ENCODE results near the gene SLC9A3.

SLC9A3 gene

DNA sequence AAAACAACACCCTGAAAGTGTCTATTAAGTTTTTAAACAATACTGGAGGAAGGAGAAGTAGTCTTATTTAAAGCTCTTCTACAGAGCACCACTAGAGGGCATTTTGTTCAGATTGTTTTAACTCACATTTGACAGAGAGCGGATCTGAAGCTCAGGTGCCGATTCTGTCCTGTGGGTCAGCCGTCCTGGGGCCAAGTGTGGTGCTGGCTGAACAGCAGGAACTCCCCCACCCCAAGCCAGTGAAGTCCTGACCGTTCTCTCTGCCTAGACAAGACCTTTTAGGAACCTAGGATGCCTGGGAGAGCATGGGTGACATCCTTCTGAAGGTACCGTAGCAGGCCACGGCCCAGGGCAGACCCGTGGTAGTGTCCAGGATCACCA lies 77.4 kb downstream of the SLC9A3 start:
- Histone ChIP-seq H3K4me3 (no peak overlapping the region), H3K4me2 (no peak overlapping the region), H3K9ac (no peak overlapping the region), H3K4me1 (peaks cover 35% of the 10 kb centered on the region), H4K20me1 (peaks cover 55% of the 10 kb centered on the region), H3K27me3 (no peaks in the 10 kb centered on the region), H3K27ac (no peak overlapping the region), H3K36me3 (peaks cover 64% of the 10 kb centered on the region), H3K9me3 (peaks cover 12% of the 10 kb centered on the region)
- no peak for TF ChIP-seq Cebpa-rat (IDR thresholded peaks at IDR 0.05)

DNA sequence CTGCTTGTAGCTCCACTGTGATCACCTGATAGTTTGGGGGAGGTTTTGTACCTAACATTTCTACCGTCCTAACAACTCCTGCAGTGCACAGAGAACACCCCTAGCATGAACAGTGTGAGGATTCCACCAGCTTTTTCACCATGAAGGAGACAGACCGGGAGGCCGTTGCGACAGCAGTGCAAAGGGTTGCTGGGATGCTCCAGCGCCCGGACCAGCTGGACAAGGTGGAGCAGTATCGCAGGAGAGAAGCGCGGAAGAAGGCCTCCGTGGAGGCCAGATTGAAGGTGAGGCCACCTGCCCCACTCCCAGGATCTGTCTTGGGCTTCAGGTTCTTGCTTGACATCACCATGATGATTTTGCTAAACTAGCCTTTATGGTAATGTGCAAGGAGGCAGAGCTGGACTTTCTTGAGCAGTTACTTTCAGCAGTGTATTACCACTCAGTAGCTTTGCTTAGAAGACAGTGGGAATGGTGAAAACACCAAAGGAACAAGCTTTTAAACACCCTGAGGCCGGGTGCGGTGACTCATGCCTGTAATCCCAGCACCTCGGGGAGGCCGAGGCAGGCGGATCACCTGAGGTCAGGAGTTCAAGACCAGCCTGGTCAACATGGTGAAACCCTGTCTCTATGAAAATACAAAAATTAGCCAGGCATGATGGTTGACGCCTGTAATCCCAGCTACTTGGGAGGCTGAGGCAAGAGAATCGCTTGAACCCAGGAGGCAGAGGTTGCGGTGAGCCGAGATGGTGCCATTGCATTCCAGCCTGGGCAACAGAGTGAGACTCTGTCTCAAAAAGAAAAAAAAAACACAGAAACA lies 78.0 kb downstream of the SLC9A3 start:
- no peak overlapping the region for H3K27ac ChIP-seq
- peaks cover 41% of the 10 kb centered on the region for H3K4me1 ChIP-seq
- peaks cover 6% of the 10 kb centered on the region for H3K9me3 ChIP-seq
- no peak overlapping the region for H3K4me2 ChIP-seq
- peaks cover 58% of the 10 kb centered on the region for H3K36me3 ChIP-seq
- no peaks in the 10 kb centered on the region for H3K27me3 ChIP-seq
- no peak overlapping the region for H3K4me3 ChIP-seq
- H3K9ac ChIP-seq = no peak overlapping the region
- peaks cover 55% of the 10 kb centered on the region for H4K20me1 ChIP-seq
- no peak for TF ChIP-seq Cebpa-rat (IDR thresholded peaks at IDR 0.05)

DNA sequence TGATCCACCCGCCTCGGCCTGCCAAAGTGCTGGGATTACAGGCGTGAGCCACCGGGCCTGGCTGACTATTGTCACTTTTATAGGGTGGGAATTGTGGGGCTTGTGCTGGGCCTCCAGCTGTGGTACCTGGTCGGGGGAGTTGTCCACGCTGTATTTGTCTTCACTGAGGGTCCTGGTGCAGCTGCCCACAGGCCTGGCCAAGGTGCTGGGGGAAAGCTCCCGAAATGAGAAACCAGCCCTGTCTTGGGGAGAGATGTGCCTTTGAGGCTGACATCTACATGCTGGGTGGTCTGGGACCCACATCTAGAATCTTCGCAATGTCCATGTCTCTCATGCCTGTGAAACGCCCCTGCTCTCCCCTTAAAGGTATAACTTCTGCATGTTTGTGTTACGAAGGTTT lies 78.7 kb downstream of the SLC9A3 start:
- Histone ChIP-seq H4K20me1 (peaks cover 55% of the 10 kb centered on the region), H3K27me3 (no peaks in the 10 kb centered on the region), H3K4me2 (no peak overlapping the region), H3K4me3 (no peak overlapping the region), H3K9me3 (no peaks in the 10 kb centered on the region), H3K4me1 (peaks cover 48% of the 10 kb centered on the region), H3K27ac (no peak overlapping the region), H3K9ac (no peak overlapping the region), H3K36me3 (peaks cover 52% of the 10 kb centered on the region)
- no peak for TF ChIP-seq Cebpa-rat (IDR thresholded peaks at IDR 0.05)

DNA sequence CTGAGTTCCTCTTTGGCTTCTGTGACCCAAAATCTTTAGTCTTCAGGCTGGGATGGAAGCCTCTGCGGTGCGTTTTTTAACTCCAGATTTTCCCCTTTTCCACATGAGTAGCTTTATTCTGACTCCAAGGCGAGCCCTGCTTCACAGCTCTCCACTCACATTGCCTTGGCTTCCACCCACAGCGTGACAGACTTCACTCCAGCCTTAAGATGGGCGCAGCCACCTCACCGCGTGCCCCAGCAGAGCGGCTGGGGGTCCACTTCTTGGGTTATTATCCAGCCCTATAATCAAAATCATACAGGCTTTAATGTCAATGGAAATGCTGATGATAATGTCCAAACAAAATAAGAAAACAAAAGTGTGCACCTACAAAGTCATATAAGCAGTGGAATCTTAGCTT lies 80.0 kb downstream of the SLC9A3 start:
- no peaks in the 10 kb centered on the region for H3K9me3 ChIP-seq
- H3K9ac ChIP-seq = peak overlapping the region; percentile 91
- peaks cover 55% of the 10 kb centered on the region for H4K20me1 ChIP-seq
- peaks cover 38% of the 10 kb centered on the region for H3K36me3 ChIP-seq
- H3K4me2 ChIP-seq = peak overlapping the region; percentile 94
- H3K4me3 ChIP-seq = peak overlapping the region; percentile 94
- H3K27ac ChIP-seq = 0 out of 2 replicates have a peak overlapping the region, but pooled peaks have one; percentile 93
- no peak for TF ChIP-seq Cebpa-rat (IDR thresholded peaks at IDR 0.05)
- peaks cover 62% of the 10 kb centered on the region for H3K4me1 ChIP-seq
- no peaks in the 10 kb centered on the region for H3K27me3 ChIP-seq

DNA sequence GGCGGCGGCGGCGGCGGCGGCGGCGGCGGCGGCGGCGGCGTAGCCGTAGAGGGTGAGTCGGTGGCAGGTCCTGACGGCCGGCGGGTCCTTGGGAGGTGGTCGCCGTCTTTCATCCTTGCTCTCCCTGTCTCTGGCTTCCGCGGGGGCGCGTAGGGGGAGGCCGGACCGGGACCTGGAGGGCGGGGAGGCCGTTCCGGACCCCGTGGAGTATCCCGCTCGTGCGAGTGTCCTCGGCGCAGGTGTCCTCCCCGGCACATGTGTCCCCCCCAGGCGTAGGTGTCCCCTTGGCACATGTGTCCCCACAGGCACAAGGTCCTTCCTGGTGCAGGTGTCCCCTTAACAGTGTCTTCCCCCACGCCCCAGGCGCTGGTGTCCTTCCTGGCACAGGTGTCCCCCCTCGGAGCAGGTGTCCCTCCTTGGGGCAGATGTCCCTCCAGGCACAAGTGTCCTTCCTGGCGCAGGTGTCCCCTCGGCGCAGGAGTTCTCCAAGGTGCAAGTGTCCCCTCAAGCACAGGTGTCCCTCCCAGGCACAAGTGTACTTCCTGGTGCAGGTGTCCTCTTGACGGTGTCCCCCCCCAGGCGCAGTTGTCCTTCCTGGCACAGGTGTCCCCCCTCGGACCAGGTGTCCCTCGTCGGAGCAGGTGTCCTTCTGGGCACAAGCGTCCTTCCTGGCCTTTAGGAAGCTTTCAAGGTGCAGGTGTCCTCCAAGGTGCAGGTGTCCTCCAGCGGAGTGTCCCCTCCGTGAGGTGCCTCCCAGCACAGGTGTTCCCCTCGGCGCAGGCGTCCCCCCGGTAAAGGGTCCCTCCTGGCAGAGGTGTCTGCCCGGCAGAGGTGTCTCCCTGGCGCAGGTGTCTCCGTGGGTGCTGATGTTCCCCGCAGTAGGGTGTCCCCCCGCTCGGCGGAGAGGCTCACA lies 80.8 kb downstream of the SLC9A3 start:
- no peaks in the 10 kb centered on the region for H3K9me3 ChIP-seq
- peak overlapping the region; percentile 94 for H3K4me2 ChIP-seq
- no peak for TF ChIP-seq Cebpa-rat (IDR thresholded peaks at IDR 0.05)
- H3K36me3 ChIP-seq = peaks cover 31% of the 10 kb centered on the region
- peak overlapping the region; percentile 93 for H3K27ac ChIP-seq
- H4K20me1 ChIP-seq = peaks cover 49% of the 10 kb centered on the region
- peaks cover 62% of the 10 kb centered on the region for H3K4me1 ChIP-seq
- H3K27me3 ChIP-seq = no peaks in the 10 kb centered on the region
- peak overlapping the region; percentile 94 for H3K4me3 ChIP-seq
- H3K9ac ChIP-seq = peak overlapping the region; percentile 91

DNA sequence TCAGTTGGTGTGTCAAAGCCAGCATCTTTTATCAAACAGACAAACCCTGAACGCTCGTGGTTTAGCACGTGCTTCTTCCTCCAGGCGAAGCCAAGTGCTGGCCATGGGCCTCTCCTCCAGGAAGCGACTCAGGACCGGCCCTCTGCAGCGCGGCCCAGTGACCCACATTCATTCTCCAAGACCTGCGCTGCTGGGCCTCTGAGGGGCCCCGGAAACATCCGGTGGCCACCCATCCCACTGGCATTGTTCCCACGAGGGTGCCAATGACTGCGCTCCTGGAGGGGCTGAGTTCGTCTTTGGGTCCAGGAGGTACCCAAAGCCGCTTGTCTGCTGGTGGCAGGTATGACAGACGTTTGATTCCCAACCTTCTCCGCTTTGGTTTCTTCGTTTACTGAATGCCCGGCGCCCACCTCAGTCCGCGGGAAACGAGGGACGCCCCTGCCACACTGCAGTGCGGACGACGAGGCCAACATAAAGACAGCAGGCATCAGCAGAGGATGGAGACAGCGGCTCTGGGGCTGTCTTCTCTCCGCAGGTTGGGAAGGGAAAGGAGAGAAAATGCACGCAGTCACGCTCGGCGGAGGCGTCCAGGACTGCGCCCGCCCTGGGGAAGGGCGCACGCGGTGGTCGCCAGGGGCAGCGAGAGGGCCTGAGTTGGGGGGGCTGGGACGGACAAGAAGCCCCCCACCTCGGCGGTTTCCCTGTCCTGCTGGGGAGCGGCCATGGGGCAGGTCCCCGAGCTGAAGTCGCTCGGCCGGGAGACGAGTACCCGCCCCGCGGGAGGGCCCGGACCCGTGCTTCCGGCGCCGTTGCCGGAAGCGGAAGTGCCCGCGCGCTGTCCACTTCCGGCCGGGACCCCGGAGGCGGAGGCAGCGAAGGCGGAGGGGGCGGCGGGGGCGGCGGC lies 81.7 kb downstream of the SLC9A3 start, which contains the start of gene EXOC3:
Gene EXOC3, plus strand, starts transcription at position 842 of the 904 bp plus-strand sequence. CDS start 3,030 bp downstream, outside the sequence.
- Histone ChIP-seq H3K4me1 (peaks cover 62% of the 10 kb centered on the region), H3K36me3 (peaks cover 22% of the 10 kb centered on the region), H3K27ac (peak within 1 kb of the TSS; percentile 93), H3K9me3 (no peaks in the 10 kb centered on the region), H4K20me1 (peaks cover 40% of the 10 kb centered on the region), H3K9ac (peak within 1 kb of the TSS; percentile 91), H3K27me3 (no peaks in the 10 kb centered on the region), H3K4me3 (peak within 1 kb of the TSS; percentile 94), H3K4me2 (peak within 1 kb of the TSS; percentile 94)
- no peak for TF ChIP-seq Cebpa-rat (IDR thresholded peaks at IDR 0.05)

DNA sequence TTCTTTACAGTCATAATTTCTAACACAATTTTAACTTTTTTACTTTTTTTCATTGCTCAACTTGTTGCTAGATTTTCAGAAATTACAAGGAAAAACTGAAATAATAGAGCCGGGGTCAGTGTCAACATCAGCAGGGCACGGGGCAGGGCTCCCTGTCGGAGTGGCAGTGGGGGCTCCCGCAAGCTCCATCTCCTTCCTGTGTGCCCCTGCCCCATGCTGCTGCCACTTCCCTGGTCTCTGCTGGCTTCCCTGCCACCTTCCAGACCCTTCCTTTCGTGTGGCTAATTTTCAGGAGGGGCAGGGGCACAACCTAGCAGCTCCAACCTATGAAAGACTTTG lies 82.3 kb downstream of the SLC9A3 start:
- Histone ChIP-seq H3K27me3 (no peaks in the 10 kb centered on the region), H3K9me3 (no peaks in the 10 kb centered on the region), H3K27ac (no peak overlapping the region; the same call in 1 of the 2 replicates), H3K4me3 (peak overlapping the region; percentile 94), H3K4me2 (peak overlapping the region; percentile 94), H3K4me1 (peaks cover 62% of the 10 kb centered on the region), H3K36me3 (peaks cover 15% of the 10 kb centered on the region), H4K20me1 (peaks cover 34% of the 10 kb centered on the region), H3K9ac (peak overlapping the region; percentile 91)
- TF ChIP-seq Cebpa-rat (IDR thresholded peaks at IDR 0.05) = no peak

DNA sequence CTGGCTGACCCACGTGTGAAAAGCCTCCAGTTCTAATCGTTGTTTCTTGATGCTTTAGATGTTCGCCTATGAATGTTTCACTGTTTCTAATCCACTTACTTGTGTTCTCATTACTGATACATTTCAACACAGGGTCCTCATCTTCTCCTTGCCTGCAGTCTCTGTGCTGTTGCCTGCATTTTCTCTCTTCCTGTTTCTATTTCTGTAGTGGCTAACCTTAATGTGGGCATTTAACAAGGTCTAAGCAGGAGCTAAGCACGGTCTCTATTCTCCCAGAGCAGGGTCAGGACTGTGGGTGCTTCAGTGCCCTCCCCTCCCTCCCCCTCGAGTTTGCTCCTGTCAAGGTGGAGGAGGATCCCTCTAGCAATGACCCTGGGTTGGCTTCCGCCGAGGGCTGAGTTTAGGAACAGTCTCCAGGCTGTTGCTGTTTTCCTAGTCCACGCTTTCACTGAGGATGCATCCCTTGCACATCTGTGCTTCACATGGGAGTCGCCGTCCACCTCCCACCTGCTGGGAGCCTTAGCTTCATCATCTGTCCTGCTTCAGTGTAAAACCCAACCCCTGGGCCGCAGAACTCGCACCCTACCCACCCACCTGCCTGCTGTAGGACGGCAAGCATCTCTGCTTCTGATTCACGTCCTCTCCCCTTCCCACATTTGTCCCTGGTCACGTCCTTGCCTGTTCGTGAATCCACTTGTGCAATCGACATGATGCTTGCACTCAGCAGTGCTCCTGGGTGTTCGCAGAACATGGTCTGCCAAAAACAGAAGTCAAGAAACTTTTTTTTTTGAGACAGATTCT lies 83.6 kb downstream of the SLC9A3 start:
- peaks cover 22% of the 10 kb centered on the region for H4K20me1 ChIP-seq
- peaks cover 62% of the 10 kb centered on the region for H3K4me1 ChIP-seq
- H3K36me3 ChIP-seq = peaks cover 2% of the 10 kb centered on the region; the same call in 1 of the 2 replicates
- no peaks in the 10 kb centered on the region for H3K9me3 ChIP-seq
- no peak overlapping the region for H3K4me3 ChIP-seq
- H3K9ac ChIP-seq = peak overlapping the region; percentile 32; the same call in 1 of the 2 replicates
- H3K27ac ChIP-seq = 0 out of 2 replicates have a peak overlapping the region, but pooled peaks have one; percentile 4
- H3K4me2 ChIP-seq = peak overlapping the region; percentile 64
- 0 out of 2 replicates have a peak, but pooled peaks have one; percentile 5 for TF ChIP-seq Cebpa-rat (IDR thresholded peaks at IDR 0.05)
- no peaks in the 10 kb centered on the region for H3K27me3 ChIP-seq

Measured in BLaER1 (cell line).